ENCODE data around the gene TRAIP. TPM values are rescaled to one million over a fixed set of nuclear protein-coding genes. Genes with fewer than 3 reads are reported as not detected.

Gene TRAIP
- total RNA-seq, 1 experiment from 2014 or later = 18.5 TPM

Small RNA genes within 50 kb of the gene (microRNA-seq; reads per million reads assigned to microRNA genes)
- not detected for gene MIR5193 (ENCODE audit: unreplicated experiment)

Other genes starting within 250 kb of the TRAIP start
- 131 TPM for gene APEH, start 182.2 kb downstream of the TRAIP start, total RNA-seq (2021; ENCODE audit: unreplicated experiment)
- gene MST1, start 167.1 kb downstream of the TRAIP start, total RNA-seq (2021; ENCODE audit: unreplicated experiment) = 14.0 TPM
- 23.1 TPM for gene RNF123, start 167.0 kb downstream of the TRAIP start, total RNA-seq (2021; ENCODE audit: unreplicated experiment)
- gene AMIGO3, start 136.9 kb downstream of the TRAIP start, total RNA-seq (2021; ENCODE audit: unreplicated experiment) = 0.72 TPM
- gene GMPPB, start 132.6 kb downstream of the TRAIP start, total RNA-seq (2021; ENCODE audit: unreplicated experiment) = 28.4 TPM
- 39.8 TPM for gene IP6K1, start 70.0 kb downstream of the TRAIP start, total RNA-seq (2021; ENCODE audit: unreplicated experiment)
- gene CDHR4, start 56.7 kb downstream of the TRAIP start, total RNA-seq (2021; ENCODE audit: unreplicated experiment) = not detected
- 2.2 TPM for gene INKA1, start 53.3 kb downstream of the TRAIP start, total RNA-seq (2021; ENCODE audit: unreplicated experiment)
- gene UBA7, start 42.6 kb downstream of the TRAIP start, total RNA-seq (2021; ENCODE audit: unreplicated experiment) = 12.5 TPM
- gene CAMKV, start 13.3 kb upstream of the TRAIP start, total RNA-seq (2021; ENCODE audit: unreplicated experiment) = 0.85 TPM
- 27.5 TPM for gene MST1R, start 47.3 kb upstream of the TRAIP start, total RNA-seq (2021; ENCODE audit: unreplicated experiment)
- 12.9 TPM for gene MON1A, start 73.2 kb upstream of the TRAIP start, total RNA-seq (2021; ENCODE audit: unreplicated experiment)
- gene RBM6, start 83.6 kb upstream of the TRAIP start, total RNA-seq (2021; ENCODE audit: unreplicated experiment) = 43.6 TPM
- gene RBM5, start 232.4 kb upstream of the TRAIP start, total RNA-seq (2021; ENCODE audit: unreplicated experiment) = 86.6 TPM

All from Panc1 (cell line).